Gastroesophageal sphincter (tissue), 3 donors: ENCODE measurements around the gene KRCC1.

ENCODE experiments used
- CTCF ChIP-seq, 4 experiments: fragments of 200-600 bp in 2 of 4; fragments of 450-650 bp in 2 of 4; sonication (generic) in 1 of 4; IDR thresholded peaks; one replicate each; pipeline ENCODE4 v1.5.1; 2017 to 2019; ENCODE audit warnings: antibody characterized with exemption in 4 of 4, mild to moderate bottlenecking in 2 of 4, moderate library complexity in 2 of 4
- POLR2A ChIP-seq, 2 donors: fragments of 450-650 bp; IDR thresholded peaks; one replicate each; pipeline ENCODE4 v1.6.1; 2017; ENCODE audit warnings: antibody characterized with exemption in 2 of 2, mild to moderate bottlenecking in 2 of 2, moderate library complexity in 1 of 2

GRCh38 chr2:88022669-88022921 lies 33.0 kb downstream of the KRCC1 start:
- no peak for TF ChIP-seq POLR2A (IDR thresholded peaks at IDR 0.05)
- TF ChIP-seq CTCF (IDR thresholded peaks at IDR 0.05), result no peak
